ENCODE results near the gene NTRK1.

Gene NTRK1

DNA sequence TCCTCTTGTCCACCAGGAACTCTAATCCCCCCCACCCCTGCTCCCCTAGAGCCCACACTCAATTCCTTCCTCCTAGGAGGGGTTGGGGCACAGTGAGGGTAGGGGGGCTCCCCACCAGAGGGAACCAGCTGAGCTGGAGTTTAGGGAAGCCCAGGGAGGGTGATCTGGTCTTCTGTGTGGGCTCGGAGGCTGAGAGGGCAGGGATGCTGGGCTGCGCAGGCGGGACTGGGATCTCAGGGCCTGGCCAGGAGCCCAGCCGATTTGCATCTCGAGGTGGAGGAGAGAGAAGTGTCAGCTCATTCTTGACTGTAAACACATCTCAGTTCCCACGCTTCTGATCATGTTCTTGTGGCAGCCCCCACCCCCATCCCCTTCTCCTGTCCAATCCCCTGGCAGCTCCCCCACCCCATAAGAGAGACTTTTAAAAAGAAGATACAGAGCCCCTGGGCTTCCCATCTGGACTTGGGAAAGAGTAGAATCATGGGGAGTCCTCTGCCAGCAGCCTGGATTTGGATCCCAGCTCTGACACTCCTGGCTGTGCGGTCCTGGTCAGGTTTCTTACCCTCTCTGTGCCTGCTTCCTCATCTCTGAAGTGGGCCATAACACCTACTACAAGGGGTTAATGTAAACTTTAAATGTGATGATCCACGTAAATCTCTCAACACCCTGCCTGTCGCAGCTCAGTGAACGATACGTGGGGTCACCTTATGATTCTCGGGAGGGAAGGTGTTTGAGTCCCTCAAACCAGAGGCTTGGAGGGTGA, 39.5 kb downstream of the NTRK1 start:
- DNase-seq = no peak

DNA sequence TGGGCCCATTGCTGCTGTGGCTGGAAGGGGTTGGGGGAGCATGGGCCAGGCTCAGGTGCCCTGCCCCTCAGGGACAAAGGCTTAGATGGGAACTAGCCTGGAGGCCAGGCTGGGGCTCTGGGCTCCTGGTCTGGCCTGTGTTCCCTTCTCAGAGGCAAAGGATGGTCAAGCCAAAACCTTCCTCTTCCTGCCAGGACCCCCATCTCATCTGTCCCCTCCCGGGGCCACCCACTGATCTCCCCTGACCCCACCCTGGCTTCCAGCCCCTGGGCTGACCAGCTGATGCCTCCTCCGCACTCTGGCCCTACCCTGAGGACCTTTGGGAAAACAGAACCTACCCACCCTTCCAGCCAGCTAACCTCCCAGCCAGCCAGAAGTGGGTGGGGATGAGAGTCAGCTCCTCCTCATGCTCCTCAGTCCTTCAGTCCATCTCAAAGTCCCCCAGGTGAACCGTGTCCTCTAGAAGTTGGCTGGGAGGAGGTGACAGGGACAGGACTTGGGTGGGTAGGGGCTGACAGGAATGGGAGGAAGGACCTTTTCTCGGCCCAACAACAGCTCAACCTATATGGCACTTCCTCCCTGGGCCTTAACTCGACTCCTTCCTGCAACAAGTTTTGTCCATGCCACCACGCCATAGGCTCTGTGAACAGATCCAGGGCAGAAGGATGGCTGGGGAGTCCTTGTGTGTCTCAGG, 40.4 kb downstream of the NTRK1 start:
- no peak for DNase-seq

DNA sequence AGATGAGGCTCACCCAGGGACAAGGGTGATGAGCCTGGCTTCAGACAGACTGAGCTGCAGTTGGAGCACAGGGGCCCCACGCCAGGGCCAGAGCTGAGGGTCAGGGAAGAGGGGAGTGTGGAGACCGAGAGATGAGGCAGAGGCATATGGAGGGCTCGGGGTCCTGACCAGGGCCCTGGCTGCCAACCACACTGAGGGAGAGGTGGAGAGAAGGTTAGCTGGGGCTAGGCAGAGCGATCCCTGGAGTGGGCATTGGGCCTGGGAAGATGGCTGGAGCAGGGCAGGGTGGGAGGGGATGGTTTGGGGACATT, 40.9 kb downstream of the NTRK1 start:
- DNase-seq = no peak

DNA sequence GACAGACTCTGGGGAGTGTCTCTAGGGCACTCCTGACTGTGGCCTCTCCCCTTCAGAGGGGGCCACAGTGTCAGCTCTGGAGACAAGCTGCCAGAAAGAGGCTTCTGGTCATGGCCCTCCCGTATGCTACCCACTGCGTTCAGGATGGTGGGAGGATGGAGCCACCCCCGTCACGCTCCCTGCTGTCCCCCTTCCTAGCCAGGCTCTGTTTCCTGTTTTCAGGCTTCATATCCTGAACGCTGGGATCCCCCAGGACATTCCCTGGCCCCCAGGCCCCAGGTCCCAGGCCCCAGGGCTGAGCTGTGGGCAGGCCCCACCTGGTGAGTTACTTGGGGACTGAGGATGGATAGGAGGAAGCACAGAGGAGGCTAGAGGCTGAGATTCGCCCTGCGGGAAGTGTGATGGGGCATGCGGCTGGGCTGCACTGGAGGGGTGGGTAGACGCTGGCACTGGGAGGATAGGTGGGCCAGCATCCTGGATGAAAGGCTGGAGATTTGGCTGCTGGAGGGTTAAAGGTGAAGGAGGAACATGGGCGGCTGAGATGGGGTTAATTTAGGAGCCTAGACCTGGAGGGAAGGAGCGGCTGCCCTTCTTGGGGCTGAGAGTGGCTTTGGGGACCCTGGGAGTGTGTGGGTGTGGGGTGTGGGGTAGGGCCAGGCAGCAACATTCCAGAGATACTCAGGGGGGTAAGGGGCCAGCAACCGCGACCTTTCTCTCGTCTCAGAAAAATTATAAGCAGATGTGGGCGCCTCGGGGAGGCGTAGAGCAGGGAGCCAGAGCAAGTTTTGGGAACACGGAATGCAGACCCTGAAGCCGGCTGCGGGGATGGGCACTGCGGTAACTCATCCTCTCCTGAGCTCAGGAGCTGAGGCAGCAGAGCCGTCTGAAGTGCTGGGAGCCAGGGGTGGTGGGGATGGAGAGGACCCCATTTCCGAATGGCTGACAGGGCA, 41.6 kb downstream of the NTRK1 start:
- DNase-seq = no peak

DNA sequence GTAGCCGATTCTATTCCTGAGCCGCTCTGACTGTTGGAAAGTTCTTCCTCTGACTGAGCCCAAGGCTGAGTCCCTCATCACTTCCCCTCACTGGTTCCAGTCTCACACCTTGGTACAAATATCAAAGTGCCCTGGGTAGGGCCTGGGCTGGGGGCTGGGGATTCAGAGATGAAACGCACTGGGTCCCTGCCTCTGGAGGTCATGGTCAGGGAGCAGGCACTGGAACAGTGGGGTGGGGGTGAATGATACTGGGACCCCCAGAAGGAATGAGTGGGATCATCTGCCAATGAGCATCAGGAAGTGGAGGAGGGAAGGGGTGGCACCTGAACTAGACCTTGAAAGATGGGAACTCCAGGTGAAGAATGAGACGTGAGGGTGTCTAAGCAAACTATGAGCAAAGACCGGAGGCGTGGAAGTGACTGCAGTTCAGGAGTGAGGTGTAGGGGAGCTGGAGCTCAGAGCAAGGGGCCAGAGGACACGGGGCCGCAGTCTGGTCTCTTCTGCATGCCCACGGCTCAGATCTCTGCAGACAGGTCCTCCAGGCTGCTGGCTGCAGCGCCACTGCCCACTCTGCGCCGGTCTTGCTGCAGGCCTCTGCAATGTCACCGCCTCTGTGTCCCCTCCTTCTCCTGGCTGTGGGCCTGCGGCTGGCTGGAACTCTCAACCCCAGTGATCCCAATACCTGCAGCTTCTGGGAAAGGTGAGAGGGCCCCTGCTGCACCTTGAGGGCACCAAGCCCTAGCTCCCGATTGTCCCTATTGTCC, 42.8 kb downstream of the NTRK1 start:
- no peak for DNase-seq

DNA sequence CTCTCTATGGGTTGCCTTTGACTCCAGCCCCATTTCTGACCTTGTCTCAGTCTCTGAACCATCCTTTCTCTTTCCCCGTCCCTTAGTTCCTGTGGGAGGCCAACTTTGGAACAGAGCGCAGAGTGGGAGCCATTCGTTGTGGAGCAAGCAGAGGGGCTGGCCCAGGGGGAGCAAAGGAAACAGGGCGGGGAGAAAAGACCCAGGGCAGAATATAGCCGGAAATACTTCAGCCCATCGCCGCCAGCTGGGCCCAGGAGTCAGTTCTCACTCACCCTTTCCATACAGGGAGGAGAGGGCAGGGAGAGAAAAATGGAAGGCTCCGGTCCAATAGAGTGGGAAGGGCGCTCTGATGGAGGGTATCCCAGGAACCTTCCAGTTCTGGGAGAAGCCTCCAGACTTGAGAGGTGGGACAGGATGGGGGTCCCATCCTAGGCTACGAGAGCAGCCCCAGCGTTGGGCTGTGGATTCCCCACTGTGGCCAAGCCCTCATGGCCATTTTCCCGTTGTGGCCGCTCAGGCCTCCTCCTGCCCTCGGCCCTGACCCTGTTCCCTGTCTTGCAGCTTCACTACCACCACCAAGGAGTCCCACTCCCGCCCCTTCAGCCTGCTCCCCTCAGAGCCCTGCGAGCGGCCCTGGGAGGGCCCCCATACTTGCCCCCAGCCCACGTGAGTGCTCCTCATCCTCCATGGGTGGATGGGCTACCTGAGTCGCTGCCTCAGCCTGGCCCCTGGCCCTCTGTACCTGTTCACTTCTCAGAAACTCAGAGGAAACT, 43.7 kb downstream of the NTRK1 start:
- DNase-seq = no peak

DNA sequence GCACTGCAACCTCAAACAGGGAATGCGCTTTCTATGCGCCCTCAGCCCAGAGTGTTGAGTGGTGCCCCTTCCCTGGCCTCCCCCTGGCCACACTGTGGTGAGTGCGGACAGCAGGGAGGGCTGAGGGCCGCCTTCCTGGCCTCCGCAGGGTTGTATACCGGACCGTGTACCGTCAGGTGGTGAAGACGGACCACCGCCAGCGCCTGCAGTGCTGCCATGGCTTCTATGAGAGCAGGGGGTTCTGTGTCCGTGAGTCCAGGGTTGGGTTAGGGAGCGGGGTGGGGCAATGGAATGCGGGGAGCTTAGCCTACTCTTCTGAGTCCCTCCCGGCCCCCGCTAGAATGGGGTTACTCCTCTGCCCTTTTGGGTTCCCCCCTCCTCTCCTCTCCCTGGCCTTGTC, 44.5 kb downstream of the NTRK1 start:
- DNase-seq = no peak

DNA sequence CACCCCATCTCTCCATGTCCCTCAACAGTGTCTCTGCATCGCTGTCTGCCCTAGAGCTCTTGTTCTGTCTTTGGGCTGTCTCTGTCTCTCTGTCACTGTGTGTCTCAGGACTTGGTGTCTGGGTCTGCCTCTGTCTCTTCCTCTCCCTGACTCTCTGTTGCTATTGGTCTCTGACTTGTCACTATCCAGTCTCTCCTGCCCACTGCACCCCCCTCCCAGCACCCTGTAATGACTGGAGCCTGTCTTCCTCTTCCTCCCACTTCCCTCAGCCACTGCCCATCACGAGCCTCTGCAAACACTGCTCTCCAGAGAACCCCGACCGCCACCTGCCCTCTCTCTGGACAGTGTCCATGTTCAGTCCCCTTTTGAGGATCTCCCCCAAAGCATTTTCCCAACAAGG, 45.0 kb downstream of the NTRK1 start:
- DNase-seq = no peak

DNA sequence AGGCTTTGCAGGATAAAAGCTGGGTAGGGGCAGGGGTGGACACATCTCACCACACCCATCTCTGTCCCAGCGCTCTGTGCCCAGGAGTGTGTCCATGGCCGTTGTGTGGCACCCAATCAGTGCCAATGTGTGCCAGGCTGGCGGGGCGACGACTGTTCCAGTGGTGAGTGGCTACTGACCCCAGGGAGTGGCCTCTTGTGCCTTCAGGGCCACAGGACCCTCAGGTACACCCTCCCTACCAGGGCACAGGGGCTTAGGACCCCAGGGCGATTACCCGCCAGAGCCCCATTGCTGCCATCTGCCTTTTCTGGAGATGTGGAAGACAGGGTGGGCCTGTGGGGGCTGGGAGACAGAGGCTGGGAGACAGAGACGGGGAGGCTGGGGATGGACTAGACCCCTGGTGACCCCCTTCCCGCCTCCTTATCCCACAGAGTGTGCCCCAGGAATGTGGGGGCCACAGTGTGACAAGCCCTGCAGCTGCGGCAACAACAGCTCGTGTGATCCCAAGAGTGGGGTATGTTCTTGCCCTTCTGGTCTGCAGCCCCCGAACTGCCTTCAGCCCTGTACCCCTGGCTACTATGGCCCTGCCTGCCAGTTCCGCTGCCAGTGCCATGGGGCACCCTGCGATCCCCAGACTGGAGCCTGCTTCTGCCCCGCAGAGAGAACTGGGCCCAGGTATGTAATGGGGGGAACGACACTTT, 45.7 kb downstream of the NTRK1 start:
- no peak for DNase-seq

DNA sequence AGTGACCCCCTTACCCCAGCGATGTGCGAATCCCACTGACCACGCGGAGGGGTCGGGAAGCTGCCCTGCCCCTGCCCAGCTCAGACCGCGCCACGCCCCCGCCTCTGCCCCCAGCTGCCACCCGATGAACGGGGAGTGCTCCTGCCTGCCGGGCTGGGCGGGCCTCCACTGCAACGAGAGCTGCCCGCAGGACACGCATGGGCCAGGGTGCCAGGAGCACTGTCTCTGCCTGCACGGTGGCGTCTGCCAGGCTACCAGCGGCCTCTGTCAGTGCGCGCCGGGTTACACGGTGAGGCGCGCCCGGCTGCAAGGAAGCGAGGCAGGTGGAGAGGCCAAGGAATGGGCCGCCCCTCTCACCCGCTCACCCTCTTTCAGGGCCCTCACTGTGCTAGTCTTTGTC, 47.9 kb downstream of the NTRK1 start:
- no peak for DNase-seq

DNA sequence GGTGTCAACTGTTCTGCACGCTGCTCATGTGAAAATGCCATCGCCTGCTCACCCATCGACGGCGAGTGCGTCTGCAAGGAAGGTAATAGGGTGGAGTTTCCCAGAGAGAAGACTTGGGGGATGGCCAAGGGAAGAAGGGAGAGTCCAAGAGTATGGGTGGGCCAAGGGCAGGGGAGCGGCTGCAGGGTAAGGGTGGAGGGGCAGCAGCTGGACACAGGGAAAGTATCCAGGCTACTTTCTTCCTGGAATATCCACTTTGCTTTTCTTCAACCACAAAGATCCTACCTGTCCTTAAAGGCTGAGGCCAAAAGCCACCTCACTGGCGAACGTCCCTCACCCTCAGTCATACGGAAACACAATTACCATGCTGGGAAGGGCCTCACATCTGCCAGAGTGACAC, 48.3 kb downstream of the NTRK1 start:
- no peak for DNase-seq

DNA sequence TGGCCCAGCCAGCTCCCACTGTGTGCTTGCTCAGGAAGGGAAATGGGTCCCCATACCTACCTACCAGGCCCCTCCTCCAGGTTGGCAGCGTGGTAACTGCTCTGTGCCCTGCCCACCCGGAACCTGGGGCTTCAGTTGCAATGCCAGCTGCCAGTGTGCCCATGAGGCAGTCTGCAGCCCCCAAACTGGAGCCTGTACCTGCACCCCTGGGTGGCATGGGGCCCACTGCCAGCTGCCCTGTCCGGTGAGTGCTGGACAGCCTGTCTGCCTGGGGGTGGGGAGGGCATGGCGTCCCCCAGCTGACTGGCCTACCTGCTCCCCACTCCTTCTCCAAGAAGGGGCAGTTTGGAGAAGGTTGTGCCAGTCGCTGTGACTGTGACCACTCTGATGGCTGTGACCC, 49.0 kb downstream of the NTRK1 start:
- DNase-seq = no peak

DNA sequence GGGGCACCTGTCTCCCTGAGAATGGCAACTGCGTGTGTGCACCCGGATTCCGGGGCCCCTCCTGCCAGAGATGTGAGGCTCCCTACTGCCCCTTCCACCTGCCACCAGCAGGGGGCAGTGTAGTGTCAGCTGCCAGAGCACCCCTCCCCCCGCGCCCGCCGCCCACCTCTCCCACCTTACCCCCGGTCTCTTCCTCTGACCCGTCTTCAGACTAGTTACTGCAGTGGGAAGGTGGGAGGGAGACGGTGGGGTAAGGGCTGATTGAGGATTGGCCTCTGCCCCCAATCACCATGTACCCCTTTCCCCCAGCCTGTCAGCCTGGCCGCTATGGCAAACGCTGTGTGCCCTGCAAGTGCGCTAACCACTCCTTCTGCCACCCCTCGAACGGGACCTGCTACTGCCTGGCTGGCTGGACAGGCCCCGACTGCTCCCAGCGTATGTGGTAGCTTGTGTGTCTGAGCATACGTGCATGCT, 49.7 kb downstream of the NTRK1 start:
- no peak for DNase-seq

DNA sequence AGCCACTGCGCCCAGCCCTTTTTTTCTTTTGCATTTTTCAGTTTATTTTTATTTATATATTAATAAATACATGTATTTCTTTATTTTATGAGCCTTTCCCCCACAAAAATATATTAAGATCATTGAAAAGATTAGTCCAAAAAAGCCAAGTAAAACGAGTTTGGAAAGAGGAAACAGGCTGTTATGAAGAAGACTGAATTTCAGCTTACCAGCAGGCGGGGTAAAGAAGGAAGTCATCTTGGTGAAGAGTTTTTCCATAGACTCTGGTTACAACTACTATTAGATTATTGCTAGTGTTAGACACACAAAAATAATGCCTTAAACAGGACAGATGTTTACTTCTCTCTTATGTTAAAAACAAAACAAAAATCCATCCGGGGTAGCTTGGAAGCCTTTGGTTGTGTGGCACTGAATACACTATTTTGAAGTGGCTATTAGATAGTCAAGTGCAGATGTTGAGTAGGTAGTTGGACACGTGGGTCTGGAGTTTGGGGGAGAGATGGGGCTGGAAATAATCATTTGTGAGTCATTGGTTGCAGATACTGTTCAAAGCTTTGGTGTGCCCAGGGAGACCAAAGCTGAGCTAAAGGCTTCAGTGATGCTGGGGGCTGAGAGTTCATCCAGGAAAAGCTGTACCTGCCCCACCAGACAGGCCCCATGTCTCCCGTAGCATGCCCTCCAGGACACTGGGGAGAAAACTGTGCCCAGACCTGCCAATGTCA, 51.1 kb downstream of the NTRK1 start:
- no peak for DNase-seq

DNA sequence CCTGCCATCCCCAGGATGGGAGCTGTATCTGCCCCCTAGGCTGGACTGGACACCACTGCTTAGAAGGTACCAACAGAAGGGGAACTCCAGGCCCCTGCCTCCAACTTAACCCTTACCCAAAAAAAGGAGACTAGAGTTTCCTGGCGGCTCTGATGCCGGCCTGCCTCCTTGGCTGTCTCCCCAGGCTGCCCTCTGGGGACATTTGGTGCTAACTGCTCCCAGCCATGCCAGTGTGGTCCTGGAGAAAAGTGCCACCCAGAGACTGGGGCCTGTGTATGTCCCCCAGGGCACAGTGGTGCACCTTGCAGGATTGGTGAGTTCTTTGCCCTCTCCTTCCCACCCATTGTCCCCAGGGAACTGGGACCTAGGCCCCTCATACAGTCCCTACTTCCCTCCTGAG, 51.6 kb downstream of the NTRK1 start:
- no peak for DNase-seq

DNA sequence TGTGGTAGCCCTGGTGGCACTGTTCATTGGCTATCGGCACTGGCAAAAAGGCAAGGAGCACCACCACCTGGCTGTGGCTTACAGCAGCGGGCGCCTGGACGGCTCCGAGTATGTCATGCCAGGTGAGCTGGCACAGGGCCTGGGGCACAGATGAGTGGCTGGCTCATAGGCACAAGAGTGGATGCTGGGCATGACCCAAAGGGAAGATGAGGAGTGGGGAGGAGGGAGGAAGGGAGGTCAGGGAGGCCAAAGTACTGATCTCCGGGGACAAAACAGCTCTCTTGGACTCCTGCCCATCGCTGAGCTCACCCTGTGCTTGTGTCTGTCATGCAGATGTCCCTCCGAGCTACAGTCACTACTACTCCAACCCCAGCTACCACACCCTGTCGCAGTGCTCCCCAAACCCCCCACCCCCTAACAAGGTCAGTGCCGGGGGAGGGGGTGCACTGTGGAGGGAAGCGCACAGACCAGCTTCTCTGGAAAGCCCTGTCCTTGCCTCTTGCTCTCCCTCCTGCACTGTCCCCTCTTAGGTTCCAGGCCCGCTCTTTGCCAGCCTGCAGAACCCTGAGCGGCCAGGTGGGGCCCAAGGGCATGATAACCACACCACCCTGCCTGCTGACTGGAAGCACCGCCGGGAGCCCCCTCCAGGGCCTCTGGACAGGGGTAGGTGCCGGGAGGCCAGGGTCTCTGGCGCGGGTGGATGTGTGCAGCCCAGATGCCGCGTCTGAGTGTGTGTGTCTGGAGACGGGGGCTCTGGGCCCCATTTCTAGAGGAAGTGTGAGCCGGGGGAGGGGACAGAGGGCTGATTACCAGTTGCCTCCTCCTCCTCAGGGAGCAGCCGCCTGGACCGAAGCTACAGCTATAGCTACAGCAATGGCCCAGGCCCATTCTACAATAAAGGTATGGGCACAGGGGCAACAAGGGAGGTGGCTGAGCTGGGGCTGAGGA, 52.5 kb downstream of the NTRK1 start:
- no peak for DNase-seq

DNA sequence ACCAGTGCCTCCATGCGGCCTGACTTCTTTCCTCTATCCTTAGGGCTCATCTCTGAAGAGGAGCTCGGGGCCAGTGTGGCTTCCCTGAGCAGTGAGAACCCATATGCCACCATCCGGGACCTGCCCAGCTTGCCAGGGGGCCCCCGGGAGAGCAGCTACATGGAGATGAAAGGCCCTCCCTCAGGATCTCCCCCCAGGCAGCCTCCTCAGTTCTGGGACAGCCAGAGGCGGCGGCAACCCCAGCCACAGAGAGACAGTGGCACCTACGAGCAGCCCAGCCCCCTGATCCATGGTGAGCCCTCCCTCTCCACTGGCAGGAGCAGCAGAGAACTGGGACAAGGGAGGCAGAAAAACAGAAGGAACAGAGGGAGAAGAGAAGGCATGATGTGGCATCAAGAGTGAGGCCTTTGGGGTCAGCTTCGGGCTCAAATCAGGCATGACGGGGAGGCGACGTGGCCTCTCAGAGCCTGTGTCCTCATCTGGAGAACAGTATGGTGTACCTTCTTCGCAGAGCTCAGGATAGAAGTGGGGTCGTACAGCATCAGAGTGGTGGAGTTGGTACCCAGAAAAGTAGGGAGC, 53.2 kb downstream of the NTRK1 start:
- no peak for DNase-seq

DNA sequence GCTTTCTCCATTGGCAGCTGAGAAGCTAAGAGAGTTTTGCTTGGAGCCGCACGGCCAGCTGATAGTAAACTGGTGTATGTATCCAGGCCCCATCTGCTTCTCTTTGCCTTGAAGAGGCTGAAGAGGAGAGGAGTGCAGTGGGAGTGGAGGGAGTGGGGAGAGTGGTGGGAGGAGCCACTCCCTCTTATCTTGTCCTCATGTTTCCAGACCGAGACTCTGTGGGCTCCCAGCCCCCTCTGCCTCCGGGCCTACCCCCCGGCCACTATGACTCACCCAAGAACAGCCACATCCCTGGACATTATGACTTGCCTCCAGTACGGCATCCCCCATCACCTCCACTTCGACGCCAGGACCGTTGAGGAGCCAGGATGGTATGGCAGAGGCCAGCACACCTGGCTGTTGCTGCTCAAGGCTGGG, 53.8 kb downstream of the NTRK1 start:
- no peak for DNase-seq
